Measurements from ENCODE around the gene CGREF1.
A peak's percentile ranks its signal among the peaks of the same experiment; 100 is the strongest.

CGREF1 gene

GRCh38 chr2:27089111-27089954, 29.6 kb downstream of the CGREF1 start:
- DNase-seq (ENCODE audit: insufficient read length, low spot score) (no peak), FAIRE-seq (no peak)

GRCh38 chr2:27088634-27089033, 30.3 kb downstream of the CGREF1 start:
- DNase-seq (ENCODE audit: insufficient read length, low spot score) (no peak), FAIRE-seq (no peak)

- FAIRE-seq = no peak
- DNase-seq (ENCODE audit: insufficient read length, low spot score) = no peak
Measured at GRCh38 chr2:27087823-27088410, 31.0 kb downstream of the CGREF1 start.

- peak; percentile 88 for FAIRE-seq
- no peak for DNase-seq (ENCODE audit: insufficient read length, low spot score)
Measured at GRCh38 chr2:27086724-27087593, 32.0 kb downstream of the CGREF1 start, which contains the start of gene KHK. Gene KHK (plus strand): TSS chr2:27086772. CDS start chr2:27087260, 488 bp downstream.

GRCh38 chr2:27086090-27086723, 32.7 kb downstream of the CGREF1 start:
- peak; percentile 95 for DNase-seq (ENCODE audit: insufficient read length, low spot score)
- no peak for FAIRE-seq

GRCh38 chr2:27085673-27086089, 33.2 kb downstream of the CGREF1 start:
- FAIRE-seq (peak; percentile 42), DNase-seq (ENCODE audit: insufficient read length, low spot score) (no peak)

- no peak for DNase-seq (ENCODE audit: insufficient read length, low spot score)
- FAIRE-seq = no peak
Measured at GRCh38 chr2:27085062-27085672, 33.8 kb downstream of the CGREF1 start.

GRCh38 chr2:27084297-27085061, 34.4 kb downstream of the CGREF1 start:
- FAIRE-seq (no peak), DNase-seq (ENCODE audit: insufficient read length, low spot score) (no peak)

- no peak for FAIRE-seq
- no peak for DNase-seq (ENCODE audit: insufficient read length, low spot score)
Measured at GRCh38 chr2:27083410-27084296, 35.3 kb downstream of the CGREF1 start.

GRCh38 chr2:27082773-27083409, 36.0 kb downstream of the CGREF1 start:
- no peak for DNase-seq (ENCODE audit: insufficient read length, low spot score)
- no peak for FAIRE-seq

- DNase-seq (ENCODE audit: insufficient read length, low spot score) = no peak
- FAIRE-seq = no peak
Measured at GRCh38 chr2:27081984-27082772, 36.8 kb downstream of the CGREF1 start.

- FAIRE-seq = no peak
- no peak for DNase-seq (ENCODE audit: insufficient read length, low spot score)
Measured at GRCh38 chr2:27080603-27080936, 38.4 kb downstream of the CGREF1 start.

- DNase-seq (ENCODE audit: insufficient read length, low spot score) (no peak), FAIRE-seq (no peak)
Measured at GRCh38 chr2:27080140-27080469, 38.8 kb downstream of the CGREF1 start.

- DNase-seq (ENCODE audit: insufficient read length, low spot score) (no peak), FAIRE-seq (no peak)
Measured at GRCh38 chr2:27079233-27080139, 39.4 kb downstream of the CGREF1 start.

GRCh38 chr2:27078267-27079194, 40.4 kb downstream of the CGREF1 start, which contains the start of gene EMILIN1:
Gene EMILIN1 (plus strand): TSS chr2:27078615. CDS start chr2:27079066, 451 bp downstream.
- DNase-seq (ENCODE audit: insufficient read length, low spot score) (no peak), FAIRE-seq (no peak)

Data from GM19239 (cell line).